HepG2 (cell line): ENCODE data around the gene AMIGO3.

ENCODE experiments used
- BCLAF1 ChIP-seq: fragments of 450-650 bp; IDR thresholded peaks from 2 replicates; pipeline ENCODE4 v1.6.1; 2017; ENCODE audit warnings: mild to moderate bottlenecking
- EZH2 ChIP-seq: conservative IDR thresholded peaks from 2 replicates; pipeline ENCODE4 v1.6.1; 2012; ENCODE audit warnings: mild to moderate bottlenecking, low read depth, low read length, moderate library complexity
- JUN ChIP-seq: sonication (generic); formaldehyde crosslinking; IDR thresholded peaks from 2 replicates; pipeline ENCODE4 v1.4.0; 2020; ENCODE audit warnings: mild to moderate bottlenecking, missing genetic modification reagents

DNA sequence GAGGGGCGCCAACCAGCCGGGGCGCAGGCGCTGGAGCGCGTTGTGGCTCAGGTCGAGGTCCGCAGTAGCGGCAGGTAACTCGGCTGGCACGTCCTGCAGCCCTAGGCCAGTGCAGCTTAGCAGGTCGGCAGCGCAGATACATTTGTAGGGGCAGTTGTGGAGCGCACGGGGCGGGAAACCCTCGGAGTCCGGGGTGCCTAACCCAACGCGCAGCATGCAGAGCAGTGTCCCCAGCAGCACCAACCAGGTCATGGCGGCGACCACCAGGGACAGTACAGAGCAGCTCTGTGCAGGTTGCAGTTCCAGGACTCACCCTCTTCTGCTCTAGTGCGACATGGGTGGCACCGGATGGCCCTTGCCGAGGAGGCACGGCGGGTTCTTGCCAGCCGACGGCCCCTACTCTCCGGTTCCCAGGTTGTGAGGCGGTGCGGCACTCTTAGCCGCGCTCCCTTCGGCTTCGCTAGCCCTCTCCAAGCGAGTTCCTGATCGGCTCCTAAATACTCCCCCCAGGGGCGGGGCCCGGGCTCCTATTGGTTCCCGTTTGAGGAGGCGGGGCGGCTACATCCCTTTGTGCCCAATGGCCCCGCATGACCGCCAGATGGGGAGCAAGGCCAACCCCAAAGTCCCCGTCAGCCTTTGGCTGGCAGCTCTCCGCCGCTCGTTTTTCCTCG, at the start of gene AMIGO3:
- TF ChIP-seq BCLAF1: no peak
- TF ChIP-seq JUN (CRISPR knock-in tag): no peak
- no peak for TF ChIP-seq EZH2
